NCI-H1694 treated with DMSO at 0.1 percent for 48 hours (cell line): ENCODE measurements around the gene MINPP1.
"Not testable (repeated sequence)": the region's sequence is repeated elsewhere in the genome, so short reads cannot be mapped to it uniquely, and the experiment has no call there.

Source experiments
- DNase-seq: peaks from one replicate; lab custom pipeline; 2025; lab: John Stamatoyannopoulos, UW

The MINPP1 gene

DNA sequence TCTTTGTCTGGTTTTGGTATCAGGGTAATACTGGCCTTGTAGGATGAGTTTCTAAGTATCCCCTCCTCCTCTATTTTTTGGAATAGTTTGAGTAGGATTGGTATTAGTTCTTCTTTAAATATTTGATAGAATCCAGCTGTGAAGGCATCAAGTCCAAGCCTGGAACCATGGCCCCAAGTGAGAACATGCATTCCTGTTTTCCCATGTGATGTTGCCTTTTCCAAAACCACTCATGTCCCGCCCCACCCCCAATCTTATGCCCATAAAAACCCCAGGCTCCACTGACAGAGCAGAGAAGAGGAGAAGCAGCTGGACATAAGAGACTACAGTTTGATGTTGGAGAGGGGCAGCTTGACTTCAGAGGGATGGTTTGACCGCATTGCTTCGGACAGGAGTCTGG lies 71.2 kb downstream of the MINPP1 start:
- DNase-seq = no peak

DNA sequence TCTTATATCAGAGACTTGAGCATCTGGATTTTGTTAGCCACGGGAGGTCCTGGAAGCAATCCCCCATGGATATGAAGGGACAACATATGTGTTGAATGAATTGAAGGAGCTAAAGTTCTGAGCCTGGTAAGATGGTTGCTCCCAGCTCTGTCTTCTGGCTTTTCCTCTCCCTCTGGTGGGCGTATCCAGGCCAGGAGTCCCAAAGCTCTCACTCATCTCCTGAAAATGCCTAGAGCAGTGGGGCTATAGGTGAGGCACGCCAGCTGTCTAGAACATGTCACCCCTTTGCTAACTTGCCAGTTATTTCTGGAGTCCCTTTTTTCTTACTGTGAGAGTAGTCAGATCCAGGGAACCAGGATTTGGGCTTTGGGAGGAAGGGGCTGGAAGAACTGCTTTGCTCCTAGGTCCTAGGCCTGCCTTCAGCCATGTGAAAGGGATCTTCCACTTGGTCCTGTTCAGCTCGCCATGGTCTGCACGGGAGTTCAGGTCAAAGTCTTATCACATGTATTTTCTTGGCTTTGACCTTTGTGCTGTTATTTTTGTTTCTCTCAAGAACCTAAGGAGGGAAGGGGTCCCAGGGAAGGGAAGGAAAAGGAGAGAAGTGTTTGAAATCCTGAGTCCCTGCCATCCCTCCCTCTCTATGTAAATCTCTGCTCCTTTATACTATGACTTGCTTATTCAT lies 73.6 kb downstream of the MINPP1 start:
- no peak for DNase-seq

DNA sequence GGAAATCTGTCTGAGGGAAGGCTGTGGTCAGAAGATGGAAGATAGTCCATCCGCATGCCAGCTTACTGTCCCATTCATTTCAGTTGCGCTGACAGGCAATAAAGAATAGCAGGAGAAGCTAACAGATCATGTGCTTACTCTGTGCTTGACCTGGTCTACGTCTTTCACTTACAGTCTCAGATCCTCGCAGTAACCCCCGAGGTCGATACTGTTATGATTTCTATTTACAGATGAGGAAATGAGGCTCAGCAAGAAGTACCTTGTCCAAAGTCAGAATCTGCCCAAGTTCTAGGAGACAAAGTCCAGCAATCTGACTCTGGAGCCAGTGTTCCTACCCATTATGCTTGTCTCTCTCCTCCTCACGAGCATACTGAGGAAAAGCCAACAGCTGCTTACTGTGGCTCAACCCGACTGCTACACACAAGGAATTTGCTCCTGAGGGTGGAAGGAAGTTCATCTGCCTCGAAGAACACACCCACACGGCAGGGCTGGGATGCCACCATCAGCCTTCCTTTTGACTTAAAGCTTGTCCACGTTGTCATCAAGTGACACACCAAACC lies 74.2 kb downstream of the MINPP1 start:
- DNase-seq = no peak

DNA sequence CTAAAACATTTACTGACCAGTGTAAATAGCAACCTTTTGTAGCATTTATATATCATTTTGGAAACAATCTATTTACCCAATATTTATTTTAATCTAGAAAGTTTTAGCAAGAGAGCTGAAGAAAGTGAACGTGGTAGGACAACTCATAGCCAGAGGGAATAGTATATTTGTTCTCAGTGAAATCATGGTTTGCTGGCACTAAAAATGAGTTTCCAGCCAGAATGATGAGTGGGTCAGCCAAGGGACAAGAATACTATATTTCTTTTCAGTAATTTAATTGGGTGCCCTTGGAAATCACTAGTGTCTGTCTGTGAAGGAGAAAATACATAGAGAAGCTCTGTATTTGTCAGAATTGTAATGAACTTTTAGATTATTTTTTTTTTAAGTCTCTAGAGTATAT lies 74.9 kb downstream of the MINPP1 start:
- DNase-seq = no peak

DNA sequence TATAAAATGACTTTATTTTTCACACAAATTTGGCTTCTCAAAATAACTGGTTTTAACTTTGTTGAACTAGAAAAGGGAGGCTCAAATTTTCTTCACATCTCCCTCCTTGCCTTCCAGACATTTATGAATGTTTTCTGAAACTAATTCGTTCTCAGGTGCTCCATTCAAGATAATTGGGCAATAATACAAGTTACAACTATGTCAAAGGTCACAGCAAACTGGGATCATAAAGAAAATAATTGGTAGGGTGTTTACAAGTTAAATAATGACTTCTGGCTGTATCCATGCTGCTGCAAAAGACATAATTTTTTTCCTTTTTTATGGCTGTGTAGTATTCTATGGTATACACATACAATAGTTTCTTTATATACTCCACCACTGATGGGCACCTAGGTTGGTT lies 75.3 kb downstream of the MINPP1 start:
- no peak for DNase-seq

DNA sequence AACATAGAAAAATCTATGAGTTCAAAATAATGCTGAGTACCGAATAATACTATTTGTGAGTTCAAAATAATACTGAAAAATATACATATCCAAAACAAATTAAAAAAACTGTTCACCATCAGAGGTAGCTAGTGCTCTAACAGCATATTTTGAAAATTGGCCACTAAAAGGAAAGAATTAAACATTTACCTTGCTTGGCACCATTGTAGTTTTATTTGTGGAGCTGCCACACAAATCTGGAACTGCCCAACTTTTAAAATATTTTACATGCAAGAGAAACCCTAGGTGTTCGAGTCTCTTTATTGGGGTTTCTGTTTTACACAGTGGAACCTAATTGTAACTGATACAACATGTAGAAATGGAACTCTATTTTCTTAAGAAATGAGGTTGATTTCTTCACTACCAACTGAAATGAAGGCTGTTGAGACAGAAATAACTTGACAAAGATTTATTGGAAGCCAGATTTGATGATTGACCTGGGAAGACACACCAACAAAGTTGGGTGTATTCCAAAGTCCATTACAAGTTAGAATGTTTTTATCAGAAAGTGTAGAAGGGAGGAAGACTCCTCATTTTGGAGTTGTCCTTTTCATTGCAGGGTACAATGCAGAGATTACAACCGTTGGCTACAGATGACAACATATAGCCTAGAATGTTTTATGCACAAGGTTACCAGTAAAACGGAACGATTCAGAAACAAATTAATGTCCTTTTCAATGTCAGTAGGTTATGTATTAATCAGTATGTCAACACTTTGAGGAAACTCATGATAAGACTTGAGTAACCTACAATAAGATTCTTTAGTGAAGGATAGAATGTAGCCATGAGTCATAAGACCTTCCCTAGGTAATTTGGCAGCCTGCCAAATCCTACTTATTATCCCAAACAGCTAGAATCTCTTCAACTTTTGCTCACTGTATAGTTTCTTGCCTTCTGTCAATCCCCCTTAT lies 81.1 kb downstream of the MINPP1 start:
- DNase-seq = no peak

DNA sequence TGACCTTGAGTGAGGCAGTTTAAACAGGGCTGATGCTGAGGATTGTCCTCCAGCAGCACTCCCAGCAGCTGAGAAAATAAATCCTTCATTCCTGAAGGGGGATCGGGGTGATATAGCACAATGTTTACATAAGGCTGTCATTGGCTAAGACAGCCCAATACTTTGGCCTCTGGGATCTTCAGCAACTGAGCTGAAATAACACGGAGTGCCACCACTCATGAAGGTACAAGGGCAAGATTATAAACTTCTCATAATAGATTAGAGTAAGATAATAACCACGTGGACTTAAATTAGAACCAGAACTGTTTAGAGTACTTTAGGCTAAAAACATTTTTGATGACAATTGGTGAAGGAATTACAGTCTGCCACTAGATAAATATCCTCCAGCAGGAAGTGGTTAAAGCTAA lies 85.0 kb downstream of the MINPP1 start:
- DNase-seq = no peak

DNA sequence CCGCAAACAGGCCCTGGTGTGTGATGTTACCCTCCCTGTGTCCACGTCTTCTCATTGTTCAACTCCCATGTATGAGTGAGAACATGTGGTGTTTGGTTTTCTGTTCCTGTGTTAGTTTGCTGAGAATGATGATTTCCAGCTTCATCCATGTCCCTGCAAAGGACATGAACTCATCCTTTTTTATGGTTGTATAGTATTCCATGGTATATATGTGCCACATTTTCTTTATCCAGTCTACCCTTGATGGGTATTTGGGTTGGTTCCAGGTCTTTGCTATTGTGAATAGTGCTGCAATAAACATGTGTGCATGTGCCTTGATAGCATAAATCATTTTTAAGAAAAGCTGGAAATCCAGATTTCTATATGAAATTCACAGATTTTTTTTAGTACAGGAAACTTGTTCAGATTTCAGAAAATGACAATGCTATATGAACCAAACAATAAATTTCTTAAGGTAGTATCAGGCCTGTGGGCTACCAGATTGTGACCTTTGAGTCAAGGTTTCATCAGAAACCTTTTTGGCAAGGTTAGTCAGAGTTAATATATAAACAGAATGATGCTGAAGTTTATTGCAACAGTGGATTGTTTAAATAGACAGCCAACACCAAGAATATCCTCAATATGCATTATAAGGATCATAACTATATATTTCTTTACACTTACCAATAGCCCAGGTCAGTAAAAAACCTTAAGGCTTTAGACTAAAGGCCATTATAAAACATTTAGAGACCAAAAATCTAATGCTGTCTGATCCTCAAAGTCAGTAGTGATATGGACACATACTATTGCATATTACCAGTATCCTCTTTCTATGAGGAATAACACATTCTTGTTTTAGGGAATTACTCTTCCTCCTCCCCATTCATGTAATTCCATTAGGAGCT lies 86.3 kb downstream of the MINPP1 start:
- DNase-seq = no peak

DNA sequence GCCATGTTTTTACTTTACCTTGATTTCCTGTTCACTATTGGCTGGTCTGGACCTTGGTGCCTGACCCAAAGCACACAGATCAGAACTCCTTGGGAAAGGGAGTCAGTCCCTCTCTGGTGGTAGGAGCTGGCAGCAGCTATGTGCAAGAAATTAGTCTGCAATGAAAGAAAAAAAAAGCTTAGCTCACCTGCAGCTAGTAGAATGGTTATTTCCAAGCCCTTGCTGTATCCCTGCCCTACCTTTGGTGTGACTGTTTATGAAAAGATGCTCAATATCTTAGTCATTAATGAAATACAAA lies 86.8 kb downstream of the MINPP1 start:
- DNase-seq = no peak

DNA sequence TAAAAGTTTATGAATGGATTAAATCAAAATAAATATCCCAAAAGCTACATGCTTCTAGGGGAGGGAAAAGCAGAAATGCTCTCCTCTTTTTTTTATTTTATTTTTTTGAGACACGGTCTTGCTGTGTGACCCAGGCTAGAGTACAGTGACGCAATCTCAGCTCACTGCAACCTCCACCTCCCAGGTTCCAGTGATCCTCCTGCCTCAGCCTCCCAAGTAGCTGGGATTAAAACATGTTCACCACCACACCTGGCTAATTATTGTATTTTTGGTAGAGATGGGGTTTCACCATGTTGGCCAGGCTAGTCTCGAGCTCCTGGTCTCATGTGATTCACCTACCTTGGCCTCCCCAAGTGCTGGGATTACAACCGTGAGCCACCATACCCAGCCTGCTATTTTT lies 88.2 kb downstream of the MINPP1 start:
- DNase-seq = not testable (repeated sequence)

DNA sequence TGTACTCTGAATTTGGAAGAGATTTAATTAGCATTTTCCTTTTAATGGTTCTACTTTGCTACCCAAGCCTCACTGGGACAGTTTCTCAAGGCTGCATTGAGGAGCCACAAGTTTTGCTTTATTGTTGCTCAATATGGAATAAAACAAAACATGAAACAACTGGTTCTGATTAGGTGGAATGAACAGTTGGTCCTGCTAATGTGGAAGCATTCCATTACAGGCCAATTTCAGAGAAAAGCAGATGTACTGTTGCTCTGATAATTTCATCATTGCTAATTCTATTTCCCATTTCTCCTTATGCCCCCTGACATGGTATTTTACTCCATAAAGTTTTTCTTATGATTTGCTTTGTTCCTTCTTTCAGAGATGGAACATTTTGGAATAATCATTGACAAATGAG lies 89.0 kb downstream of the MINPP1 start:
- DNase-seq = no peak

DNA sequence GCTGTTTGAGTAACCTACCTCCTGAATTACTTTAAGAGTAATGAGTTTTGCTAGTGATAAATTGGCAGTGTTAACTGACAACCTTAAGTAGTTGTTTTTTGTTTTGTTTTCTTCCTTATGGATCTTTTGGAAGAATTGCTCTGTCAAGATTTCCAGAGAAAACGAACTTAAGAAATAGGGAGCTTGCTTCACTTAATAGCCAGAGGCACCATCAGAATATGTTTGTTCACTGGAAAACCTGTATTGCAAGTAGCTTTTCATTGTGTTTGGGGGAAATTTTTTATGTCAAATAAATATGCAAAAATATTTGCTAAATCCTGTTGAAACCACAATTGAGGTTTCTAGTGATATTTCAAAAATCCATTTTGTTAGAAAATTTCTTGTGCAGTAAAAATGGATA lies 89.5 kb downstream of the MINPP1 start:
- no peak for DNase-seq

DNA sequence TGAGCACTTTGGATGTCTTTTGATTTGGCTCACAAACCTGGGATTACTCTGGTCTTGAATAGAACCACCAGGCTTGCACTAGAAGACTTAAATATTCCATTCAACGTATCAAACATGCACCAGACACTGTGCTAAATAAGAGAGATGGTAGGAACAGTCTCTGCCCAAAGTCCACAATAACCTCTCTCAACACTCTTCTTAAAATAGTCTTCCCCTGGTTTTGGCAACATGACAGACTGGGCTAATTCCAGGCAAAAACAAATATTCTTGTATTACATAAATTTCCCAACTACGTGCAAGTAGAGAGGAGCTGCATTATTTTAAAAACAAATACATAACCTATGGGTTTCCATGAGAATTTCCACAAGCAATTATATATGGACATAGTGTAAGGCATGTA lies 90.2 kb downstream of the MINPP1 start:
- DNase-seq = no peak

DNA sequence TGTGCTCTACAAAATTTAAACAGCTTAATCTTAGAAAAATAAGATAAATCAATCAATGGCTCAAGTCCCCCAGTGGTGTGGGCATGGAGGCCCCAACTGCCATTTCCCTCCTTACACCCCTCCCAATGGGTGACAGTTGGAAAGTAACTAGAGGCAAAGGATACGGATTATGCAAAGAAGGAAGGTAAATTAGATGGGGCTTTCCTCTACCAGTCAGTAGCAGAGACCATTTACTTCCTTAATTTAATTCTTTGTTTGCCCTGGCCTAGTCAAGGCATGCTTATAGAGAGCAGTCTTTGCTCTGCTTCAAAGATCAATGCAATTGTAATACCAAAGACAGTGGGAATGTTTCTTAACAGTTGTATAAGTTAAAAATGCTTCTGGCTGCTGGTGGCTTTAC lies 91.7 kb downstream of the MINPP1 start:
- DNase-seq = no peak

DNA sequence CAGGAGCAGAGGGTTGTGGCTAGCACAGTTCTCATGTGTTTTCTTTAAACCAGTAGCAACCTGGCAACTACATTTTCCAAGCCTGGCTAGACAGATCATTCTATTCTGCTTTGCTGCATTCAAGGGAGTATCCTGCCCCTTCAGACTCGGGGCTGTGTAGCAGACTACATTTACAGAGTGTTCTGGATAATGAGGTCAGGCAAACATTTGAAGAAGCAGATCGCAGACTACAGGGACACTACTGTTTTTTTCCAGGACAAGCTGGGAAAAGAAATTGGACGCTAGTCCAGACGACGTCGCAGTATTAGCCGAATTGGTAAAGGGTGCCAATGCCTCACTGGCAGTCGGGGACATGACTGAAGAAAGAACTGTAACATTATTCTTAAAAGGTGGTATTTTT lies 94.0 kb downstream of the MINPP1 start:
- no peak for DNase-seq

DNA sequence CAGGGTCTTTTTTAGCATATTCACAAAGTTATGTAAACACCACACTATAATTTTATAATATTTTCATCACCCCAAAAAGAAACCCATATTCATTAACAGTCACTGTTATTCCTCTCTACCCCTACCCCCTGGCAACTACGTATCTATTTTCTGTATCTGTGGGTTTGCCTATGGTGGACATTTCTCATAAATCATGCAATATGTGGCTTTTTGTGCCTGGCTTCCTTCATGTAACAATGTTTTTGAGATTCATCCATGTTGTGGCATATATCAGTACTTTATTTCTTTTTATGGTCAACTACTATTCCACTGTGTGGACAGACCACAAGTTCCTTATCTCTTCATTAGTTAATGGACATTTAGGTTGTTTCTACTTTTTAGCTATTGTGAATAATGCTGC lies 95.9 kb downstream of the MINPP1 start:
- DNase-seq = no peak
